Stimulated activated CD8-positive, alpha-beta memory T cell treated with anti-CD3 and anti-CD28 coated beads, Interleukin-15, amount 100 ng/mL, for 1 hour (primary cell): ENCODE measurements around the gene TUBB4A.
A peak's percentile ranks its signal among the peaks of the same experiment; 100 is the strongest.

Experiments used
- DNase-seq: peaks from one replicate; pipeline ENCODE4 v3.0.0-alpha.2; 2020; ENCODE audit warnings: low read depth

TUBB4A gene

DNA sequence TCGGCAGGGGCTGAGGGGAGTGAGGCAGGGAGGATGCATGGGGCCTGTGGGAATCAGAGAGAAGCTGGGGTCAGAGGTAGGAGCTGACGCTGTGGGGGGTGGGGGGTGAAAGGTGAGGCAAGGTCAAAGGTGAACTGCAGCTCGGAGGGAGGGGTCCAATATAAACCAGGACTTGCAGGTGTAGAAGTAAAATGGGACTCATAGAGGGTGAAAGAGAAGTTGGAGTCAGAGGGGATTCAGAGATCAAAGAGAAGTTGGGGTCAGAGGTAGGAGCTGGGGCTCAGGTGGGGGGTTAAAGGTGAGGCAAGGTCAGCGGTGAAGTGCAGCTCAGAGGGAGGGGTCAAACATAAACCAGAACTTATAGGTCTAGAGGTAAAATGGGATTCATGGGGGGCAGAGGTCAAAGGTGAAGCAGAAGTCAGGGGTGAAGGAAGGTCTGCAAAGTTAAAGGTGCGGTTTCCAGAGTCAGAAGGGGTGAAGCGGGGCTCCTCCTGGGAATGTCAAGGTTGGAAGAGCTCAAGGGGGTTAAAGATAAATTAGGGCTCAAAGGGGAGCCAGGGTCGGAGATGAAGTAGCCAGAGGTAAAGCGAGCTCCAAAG lies 7.6 kb downstream of the TUBB4A start:
- DNase-seq, result no peak

DNA sequence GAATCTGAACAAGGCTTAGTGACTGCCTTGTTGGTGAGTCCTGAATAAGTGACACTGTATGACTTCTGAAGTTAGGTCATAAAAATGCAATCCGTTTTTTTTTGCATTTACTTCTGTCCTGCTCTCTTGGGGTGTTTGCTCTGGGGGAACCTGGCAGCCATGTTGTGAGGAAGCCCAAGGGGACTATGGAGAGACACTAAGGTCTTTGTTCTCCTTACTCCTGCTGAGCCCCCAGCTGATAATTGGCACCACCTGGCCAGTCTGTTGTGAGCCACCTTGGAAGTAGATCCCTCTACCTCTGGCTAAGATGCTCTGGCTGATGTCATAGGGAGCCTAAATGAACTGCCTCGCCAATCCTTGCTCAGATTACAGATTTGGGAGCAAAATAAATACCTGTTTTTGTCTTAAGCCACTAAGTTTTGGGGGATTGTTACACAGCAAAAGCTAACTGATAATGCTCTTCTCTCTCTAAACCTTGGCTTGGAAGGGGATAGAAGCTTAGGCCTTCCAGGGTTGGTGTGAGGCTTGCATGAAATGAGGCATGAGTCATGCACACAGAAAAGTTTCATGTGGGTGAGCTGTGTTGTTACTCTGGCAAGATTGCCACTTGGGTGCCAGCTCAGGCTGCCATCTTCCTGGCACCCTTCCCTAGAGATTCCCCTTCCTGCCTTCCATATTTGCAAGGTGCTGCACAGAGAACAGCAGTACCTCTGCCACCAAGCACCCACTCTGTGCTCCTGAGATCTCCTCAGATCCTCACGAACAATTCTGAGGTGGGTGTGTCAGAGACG lies 10.1 kb downstream of the TUBB4A start:
- no peak for DNase-seq

DNA sequence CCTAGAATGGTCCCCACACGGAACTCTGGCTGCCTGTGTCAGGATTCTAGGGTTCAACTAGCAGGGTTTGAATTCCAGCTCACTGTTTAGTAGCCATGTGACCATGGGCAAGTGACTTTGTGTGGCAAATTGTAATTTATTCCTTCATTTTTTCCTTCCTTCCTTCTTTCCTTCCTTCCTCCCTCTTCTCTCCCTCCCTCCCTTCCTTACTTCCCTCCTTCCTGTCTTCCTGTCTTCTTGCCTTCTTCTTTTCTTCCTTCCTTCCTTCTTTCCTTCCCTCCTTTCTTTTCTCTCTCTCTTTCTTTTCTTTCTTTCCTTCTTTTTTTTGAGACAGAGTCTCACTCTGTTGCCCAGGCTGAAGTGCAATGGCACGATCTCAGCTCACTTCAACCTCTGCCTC lies 12.0 kb downstream of the TUBB4A start:
- DNase-seq, result no peak

DNA sequence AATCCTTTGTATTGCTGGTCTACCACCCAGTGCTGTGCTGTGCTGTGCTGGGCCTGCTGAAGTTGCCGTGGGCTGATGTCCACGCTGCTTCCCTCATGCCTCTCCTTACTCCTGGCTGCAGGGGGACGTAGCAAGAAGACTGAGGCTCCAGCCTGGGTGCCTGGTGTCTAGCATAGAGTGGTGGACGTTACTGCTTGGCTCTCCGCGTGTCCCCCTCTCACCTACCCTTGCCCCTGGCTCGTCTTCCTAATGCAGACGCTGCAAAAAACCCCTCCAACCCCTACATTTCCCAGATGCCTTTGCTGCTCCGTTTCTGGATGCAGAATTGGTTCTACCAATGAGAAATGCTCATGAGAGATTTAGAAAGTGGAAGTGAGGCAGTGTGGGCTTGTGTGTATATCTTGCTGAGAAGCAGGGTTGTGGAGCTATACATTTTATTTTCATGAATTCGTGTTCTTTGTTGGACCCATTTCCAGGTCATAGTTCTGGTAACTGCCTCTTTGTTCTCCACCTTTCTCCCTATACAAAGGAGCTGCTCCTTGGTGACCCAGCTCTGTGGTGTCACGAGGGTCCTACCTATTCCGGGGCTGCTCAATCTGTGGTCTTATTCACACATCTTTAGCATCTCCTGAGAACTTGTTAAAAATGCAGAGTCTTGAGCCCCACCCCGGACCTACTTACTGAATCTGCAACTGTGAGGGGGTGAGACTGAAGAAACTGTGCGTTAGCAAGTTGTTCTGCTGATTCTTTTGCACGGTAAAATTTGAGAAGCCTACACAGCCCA lies 12.6 kb downstream of the TUBB4A start:
- no peak for DNase-seq

DNA sequence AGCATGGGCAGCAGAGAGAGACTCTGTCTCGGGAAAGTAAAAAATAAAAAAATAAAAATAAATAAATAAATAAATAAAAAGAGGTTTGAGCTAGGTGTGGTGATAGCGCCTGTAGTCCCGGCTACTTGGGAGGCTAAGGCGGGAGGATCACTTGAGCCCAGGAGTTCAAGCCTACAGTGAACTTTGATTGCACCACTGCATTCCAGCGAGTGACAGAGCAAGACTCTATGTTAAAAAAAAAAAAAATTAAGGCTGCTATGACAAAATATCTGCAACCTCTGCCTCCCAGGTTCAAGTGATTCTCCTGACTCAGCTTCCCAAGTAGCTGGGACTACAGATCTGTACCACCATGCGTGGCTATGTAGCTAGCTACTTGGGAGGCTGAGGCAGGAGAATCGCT lies 17.3 kb downstream of the TUBB4A start:
- DNase-seq, result no peak

DNA sequence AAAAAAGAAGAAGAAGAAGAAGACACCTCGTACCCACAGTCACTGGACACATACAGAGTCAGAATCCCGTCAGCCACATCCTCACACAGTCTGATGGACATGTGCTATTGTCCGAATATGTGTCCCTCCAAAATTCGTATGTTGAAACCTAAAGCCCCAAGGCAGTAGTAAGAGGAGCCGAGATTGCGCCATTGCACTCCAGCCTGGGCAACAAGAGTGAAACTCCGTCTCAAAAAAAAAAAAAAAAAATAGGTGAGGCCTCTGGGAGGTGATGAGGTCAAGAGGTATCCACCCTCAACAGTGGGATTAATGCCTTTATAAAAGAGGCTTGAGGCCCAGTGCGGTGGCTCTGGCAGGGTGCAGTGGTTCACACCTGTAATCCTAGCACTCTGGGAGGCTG lies 17.9 kb downstream of the TUBB4A start:
- no peak for DNase-seq

DNA sequence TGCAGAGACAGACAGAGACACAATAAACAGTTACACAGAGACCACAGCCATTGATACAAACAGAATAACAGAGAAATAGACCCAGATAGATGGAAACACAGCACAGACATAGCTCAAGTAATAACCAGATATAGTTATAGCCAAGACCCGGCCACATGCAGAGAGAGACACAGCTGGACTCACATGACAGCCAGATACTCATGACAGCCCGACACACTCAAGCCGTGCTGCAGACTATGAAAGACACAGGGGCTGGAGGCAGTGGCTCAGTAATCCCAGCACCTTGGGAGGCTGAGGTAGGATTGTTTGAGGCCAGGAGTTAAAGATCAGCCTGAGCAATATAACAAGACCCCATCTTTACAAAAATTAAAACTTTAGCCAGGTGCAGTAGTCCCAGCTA lies 18.9 kb downstream of the TUBB4A start:
- DNase-seq, result no peak

DNA sequence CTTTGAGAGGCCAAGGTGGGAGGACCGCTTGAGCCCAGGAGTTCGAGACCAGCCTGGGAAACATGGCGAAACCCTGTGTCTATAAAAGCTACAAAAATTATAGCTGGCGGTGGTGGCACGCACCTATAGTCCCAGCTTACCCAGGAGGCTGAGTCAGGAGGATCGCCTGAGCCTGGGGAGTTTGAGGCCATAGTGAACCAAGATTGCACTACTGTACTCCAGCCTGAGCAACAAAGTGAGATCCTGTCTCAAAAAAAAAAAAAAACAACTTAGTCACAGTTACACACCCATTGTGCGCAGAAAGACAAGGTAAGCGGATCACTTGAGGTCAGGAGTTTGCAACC lies 19.8 kb downstream of the TUBB4A start:
- DNase-seq, result no peak

DNA sequence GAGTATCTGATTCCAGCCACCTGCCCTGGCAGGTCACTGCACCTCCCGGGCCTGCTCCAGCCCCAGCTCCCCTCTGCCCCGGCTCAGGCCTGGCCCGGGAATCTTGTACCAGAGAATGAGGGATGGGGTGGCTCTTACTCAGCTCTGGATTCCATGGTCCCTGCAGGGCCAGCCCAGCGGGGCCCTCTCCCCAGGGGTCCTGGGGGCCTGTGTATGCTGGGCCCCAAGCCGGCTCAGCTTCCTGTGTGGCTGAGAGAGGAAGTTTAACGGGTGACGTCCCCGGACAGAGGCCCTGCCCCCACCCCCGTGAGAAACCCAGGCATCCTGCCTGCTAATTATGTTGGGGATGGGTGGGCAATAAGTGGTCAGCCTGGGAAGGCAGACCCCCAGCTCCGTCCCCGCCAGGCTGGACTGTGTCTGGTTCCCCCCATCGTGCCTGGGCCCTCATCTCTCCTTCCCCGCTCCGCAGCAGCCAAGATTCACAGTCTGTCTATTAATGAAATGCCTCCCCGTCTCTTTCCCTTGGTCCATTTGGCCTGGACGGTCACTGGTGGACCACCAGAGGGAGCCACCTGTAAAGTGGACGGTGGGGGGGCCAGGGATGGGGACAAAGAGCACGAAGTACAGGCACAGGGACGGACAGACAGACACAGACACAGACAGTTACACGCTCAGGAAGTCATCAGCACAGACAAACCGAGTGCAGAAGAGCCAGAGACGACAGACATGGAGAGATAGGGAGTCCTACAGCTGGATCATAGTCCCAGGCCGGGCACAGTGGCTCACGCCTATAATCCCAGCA lies 20.4 kb downstream of the TUBB4A start, which contains the start of gene DENND1C:
DENND1C (minus strand) TSS at position 247 of the 802 bp plus-strand sequence; CDS start at position 155, 92 bp downstream.
- DNase-seq, result peak; percentile 36

DNA sequence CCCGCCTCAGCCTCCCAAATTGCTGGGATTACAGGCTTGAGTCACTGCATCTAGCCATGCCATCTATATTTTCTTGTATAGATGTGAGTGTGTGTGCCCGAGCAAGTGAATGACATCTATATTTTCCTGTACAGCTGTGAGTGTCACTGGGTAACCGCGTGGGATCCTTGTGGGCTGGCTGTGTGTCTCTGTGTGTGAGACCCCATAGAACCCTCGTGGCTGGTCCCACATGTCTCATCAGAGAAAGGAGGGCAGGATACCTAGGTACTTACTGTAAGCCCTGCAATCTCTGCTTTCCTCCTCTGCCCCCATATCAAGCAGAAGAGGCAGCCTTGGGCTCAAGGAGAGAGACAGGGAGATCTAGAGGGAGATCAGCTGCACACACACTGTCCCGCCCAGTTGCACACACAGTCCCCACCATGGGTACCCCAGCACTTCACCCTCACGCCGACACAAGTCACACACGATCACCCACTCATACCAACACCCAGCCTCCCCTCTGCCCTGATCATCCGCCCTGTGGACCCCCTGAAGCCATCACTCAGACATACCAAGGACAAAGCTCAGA lies 21.2 kb downstream of the TUBB4A start:
- DNase-seq, result no peak

DNA sequence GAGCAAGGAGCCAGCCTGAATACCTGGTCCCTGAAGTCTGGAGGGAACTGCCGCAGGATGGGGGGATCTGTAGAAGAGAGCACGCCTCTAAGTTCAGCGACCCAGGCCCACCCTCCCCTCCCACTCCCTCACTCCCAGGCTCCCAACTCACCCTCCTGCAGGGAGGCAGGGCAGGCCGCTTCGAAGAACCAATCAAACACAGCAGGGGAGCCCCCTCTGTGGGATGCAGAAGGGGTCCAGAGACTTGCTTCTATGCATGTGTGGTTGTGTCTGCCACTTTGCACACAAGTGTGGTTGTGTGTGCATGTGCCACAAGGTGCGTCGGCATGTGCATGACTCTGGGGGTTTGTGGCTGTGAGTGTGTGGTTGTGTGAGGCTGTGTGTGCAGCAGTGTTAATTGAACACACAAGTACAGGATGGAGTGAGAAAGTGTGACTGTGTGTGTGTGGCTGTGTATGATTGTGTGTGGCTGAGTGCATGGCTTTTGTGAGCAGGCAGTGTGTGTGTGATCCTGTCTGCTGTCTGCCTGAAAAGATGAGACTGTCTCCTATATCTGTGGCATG lies 22.2 kb downstream of the TUBB4A start:
- DNase-seq, result no peak

DNA sequence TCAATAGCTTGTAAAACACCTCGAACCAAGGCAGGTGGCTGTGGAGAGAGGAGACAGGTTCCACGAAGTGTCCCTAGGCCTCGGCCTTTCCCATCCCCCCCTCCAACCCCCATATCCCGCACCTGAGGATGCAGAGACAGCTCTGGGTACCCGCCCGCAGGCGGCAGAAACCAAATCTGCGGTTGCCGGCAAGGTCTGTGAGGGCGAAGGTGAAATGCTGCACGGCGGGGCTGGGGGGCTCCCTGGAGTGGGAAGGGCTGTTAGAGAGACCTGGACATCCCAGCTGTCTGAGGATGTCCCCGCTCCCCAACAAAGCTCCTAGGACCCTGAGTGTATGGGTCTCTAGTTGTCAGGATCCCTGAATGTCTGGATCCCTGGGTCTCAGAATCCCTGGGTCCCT lies 23.3 kb downstream of the TUBB4A start:
- no peak for DNase-seq

DNA sequence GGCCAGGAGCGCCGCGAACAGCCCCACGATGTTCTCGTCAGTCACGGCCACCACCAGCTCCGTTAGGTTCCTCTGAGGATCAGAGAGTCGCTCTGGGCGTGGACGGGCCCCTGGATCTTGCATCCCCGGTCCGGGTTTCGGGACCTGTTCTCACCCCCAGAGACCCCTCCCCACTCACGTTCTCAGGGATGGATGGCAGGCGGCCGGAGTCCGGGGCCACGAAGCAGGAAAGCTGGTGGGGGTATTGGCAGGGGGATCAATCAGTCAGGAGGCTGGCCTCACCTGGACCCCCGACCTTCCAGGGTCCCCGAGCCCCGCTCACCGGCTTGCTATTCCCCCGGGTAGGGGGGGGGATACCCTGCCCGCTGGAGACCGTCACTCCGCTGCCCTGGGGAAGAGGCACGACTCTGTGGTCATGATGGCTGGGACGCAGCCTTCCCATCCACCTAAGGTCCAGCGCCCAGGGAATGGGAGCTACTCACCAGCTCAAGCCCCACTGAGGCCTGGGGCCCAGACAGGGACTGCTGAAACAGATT lies 25.1 kb downstream of the TUBB4A start:
- DNase-seq, result no peak

DNA sequence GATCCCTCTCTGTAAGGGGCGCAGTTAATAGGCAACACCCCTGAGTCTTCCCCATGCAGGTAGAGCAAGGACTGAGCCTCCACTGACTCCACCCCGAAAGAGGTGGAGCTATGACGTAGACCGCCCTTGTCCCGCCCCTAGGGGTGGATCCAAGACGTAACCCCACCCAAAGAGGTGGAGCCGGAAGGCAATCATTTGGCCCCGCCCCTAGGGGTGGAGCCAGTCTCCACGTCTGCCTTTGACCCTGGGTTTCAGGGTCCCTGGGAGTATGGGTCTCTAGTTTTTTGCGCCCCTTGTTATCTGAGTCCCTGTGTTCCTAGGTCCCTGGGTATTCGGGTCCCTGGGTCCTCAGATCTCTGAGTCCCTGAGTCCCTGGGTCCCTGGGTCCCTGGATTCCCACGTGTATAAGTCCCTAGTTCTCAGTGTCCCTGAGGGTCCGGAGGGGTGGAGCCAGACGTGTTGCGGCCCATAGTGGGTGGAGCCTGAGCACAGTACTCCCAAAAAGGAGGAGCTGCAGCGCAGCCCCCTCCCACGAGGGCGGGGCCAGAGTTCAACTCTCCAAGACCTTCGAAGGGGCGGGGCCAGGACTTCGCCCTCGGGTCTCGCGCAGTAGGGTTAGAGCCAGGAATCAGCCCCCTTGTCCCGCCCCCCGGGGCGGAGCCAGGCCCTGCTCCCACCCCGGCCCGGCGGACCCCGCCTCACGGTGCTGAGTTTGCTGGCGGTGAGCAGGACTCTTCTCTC lies 25.8 kb downstream of the TUBB4A start:
- peak; percentile 39 for DNase-seq

DNA sequence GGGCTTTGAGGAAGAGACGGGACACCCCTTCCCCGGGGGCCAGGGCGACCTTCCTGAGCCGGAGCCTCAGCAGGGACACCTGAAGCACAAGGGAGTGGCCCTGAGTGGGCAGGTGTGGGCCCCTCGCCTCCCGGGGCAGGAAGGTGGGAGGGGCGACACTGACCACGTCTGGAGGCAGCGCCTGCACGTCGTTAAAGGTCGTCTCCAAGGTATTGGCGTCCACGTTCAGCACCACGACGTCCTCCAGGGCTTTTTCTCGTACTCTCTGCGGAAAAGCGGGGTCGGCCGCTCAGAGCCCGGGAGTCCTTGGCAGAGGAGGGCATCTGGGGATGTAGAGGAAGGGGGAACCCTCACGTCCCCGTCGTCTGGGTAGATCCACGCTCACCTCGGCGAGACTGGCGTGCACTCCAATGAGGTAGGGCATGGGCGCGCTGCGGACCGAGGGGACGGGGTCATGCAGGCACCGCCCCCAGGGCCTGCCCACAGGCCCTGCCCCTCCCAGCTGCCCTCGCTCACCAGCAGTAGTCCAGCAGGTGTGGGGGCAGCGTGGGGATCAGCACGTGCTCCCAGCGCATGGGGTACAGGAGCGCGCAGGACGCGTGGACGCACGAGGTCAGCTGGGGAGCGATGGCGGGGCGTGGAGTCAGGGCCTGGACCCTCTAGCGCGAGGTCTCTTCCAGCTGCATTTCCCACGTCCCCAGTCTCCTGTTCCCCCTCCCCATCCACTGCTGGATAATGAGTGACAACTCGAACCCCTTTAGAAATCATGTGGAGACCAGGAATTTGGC lies 26.6 kb downstream of the TUBB4A start:
- no peak for DNase-seq

DNA sequence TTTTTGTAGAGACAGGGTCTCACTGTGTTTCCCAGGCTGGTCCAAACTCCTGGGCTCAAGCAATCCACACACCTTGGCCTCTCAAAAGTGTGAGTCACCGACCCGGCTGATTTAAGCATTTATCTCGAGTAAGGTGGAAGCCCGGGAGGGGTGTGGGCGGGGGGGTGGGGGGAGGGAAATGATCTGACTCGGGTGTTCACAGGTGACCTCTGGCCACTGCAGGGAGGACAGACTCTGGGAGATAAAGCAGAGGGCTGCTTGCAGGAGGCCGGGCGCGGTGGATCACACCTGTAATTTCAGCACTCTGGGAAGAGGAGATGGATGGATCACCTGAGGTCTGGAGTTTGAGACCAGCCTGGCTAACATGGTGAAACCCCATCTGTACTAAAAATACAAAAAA lies 28.5 kb downstream of the TUBB4A start:
- no peak for DNase-seq

DNA sequence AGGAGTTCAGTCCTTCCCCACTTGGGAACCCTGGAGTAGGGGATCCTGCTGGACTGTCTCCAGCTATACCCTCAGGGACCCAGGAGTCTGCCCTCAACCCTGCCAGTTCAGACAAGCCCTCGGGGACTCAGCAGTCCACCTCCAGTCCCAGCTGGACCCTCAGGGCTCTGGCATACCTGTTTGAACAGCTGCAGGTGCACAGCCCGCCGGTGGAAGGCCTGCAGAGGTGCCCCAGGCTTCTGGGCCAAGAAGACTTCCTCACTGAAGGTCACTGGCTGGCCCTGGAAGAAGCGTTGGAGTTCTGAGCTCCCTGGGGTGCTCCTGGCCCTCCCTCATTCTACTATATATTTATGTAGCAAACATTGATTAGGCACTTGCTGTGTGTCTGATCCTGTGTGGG lies 29.4 kb downstream of the TUBB4A start:
- no peak for DNase-seq

DNA sequence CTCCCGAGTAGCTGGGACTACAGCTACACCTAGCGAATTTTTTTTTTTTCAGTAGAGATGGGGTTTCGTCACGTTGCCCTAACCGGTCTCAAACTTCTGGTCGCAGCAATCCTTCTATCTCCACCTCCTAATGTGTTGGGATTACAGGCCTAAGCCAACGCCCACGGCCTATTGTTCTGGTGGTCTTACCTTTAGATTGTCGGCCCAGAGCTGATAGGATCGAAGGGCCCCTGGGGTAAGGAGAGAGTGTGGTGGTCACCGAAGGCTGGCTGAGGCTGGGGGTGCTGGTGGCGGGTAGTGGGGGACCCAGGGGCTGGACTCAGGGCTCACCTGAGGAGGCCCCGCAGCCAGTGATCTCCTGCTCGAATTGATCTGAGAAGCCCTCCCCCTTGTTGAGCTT lies 31.0 kb downstream of the TUBB4A start:
- DNase-seq, result no peak

DNA sequence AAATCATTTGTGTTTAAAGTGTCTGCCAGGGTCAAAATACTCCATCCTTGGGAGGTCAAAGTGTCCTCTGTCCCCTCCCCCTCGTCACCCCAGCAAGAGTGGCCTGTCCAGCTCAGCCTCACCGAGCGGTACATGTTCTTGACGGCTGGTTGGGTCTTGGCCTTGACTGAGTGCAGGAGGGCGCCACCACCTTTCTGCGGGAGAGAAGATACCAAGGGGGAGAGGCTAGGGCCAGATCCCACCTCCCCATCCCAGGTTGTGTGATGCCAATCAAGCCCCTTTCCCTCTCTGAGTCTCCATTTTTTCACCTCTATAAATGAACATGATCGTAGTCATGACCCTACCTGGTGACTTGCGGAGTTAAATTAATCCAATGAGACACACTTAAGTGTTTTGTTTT lies 31.9 kb downstream of the TUBB4A start:
- DNase-seq, result no peak

DNA sequence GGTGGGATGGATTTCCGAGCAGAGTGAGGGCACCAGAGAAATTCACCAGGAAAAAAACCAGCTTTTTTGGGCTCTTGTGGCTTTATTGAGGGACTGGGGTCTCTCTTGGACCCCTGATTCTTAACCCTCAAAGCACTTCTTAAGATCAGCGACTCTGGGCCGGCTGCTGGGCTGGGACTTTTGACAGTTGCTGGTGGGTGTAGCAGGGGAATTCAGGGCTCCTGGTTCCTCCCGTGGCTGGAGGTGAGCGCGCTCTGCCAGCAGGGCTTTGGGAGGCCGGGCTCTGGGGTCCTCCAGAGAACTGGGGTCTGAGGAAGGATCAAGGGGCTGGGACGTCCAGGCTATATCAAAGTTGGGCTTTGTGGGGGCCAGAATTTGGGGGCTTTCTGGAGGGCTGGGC lies 34.7 kb downstream of the TUBB4A start:
- no peak for DNase-seq
